ENCODE measurements around the gene ABCF3.

GRCh38 chr3:184184546-184185230 is 1.3 kb upstream of the ABCF3 start:
- no peak for TF ChIP-seq MAX (IDR thresholded peaks at IDR 0.05)
- TF ChIP-seq CTCF (IDR thresholded peaks at IDR 0.05; ENCODE audit: low read depth, low read length, missing input control) = no peak
- TF ChIP-seq RAD21 (IDR thresholded peaks at IDR 0.05) = no peak
- TF ChIP-seq YY1 (IDR thresholded peaks at IDR 0.05) = no peak
- TF ChIP-seq, protein P1, sequence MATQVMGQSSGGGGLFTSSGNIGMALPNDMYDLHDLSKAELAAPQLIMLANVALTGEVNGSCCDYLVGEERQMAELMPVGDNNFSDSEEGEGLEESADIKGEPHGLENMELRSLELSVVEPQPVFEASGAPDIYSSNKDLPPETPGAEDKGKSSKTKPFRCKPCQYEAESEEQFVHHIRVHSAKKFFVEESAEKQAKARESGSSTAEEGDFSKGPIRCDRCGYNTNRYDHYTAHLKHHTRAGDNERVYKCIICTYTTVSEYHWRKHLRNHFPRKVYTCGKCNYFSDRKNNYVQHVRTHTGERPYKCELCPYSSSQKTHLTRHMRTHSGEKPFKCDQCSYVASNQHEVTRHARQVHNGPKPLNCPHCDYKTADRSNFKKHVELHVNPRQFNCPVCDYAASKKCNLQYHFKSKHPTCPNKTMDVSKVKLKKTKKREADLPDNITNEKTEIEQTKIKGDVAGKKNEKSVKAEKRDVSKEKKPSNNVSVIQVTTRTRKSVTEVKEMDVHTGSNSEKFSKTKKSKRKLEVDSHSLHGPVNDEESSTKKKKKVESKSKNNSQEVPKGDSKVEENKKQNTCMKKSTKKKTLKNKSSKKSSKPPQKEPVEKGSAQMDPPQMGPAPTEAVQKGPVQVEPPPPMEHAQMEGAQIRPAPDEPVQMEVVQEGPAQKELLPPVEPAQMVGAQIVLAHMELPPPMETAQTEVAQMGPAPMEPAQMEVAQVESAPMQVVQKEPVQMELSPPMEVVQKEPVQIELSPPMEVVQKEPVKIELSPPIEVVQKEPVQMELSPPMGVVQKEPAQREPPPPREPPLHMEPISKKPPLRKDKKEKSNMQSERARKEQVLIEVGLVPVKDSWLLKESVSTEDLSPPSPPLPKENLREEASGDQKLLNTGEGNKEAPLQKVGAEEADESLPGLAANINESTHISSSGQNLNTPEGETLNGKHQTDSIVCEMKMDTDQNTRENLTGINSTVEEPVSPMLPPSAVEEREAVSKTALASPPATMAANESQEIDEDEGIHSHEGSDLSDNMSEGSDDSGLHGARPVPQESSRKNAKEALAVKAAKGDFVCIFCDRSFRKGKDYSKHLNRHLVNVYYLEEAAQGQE (IDR thresholded peaks at IDR 0.05) = no peak
- TF ChIP-seq GABPA (IDR thresholded peaks at IDR 0.05 in 1 of 2, conservative IDR thresholded peaks at IDR 0.05 in 1 of 2) = no peak
